Measurements from ENCODE around the gene GET4.

- no peak for TF ChIP-seq CTCF (IDR thresholded peaks at IDR 0.05)
- TF ChIP-seq ZFX (IDR thresholded peaks at IDR 0.05; ENCODE audit: borderline replicate concordance): no peak
Observed at GRCh38 chr7:879706-880105, 3.4 kb downstream of the GET4 start.

Data from 22Rv1 (cell line).